IgD-negative memory B cell (primary cell): ENCODE results near the gene WDR64. TPM values are rescaled to one million over a fixed set of nuclear protein-coding genes. Genes with fewer than 3 reads are reported as not detected.

ENCODE experiments used
- H3K27ac Mint-ChIP-seq, 3 donors: one replicate each; pipeline ENCODE4 v1.8.0; 2020 to 2022; ENCODE audit warnings: mild to moderate bottlenecking in 3 of 3, mixed read lengths in 3 of 3, moderate library complexity in 1 of 3
- H3K27me3 Mint-ChIP-seq: one replicate; pipeline ENCODE4 v1.8.0; 2021; ENCODE audit warnings: mixed read lengths
- H3K36me3 Mint-ChIP-seq: one replicate; pipeline ENCODE4 v1.8.0; 2020; ENCODE audit warnings: mild to moderate bottlenecking, mixed read lengths
- H3K4me1 Mint-ChIP-seq, 3 donors: one replicate each; pipeline ENCODE4 v1.8.0; 2020 to 2022; ENCODE audit warnings: mixed read lengths in 3 of 3, mild to moderate bottlenecking in 1 of 3
- H3K4me3 Mint-ChIP-seq, 4 donors: one replicate each; pipeline ENCODE4 v1.8.0; 2020 to 2022; ENCODE audit warnings: mild to moderate bottlenecking in 4 of 4, mixed read lengths in 4 of 4, moderate library complexity in 3 of 4
- H3K9me3 Mint-ChIP-seq, 3 donors: one replicate each; pipeline ENCODE4 v1.8.0; 2020 to 2021; ENCODE audit warnings: mixed read lengths in 3 of 3, mild to moderate bottlenecking in 1 of 3
- polyA plus RNA-seq: library from polyadenylated mRNA; unstranded; fragments of 300-500 nt; fragmentation: Illumina TruSeq; gene quantifications from one replicate; pipeline ENCODE4 v1.2.3, GENCODE V29; 2021

WDR64 gene
- polyA plus RNA-seq, 1 donor from 2014 or later: 0.90 TPM

DNA sequence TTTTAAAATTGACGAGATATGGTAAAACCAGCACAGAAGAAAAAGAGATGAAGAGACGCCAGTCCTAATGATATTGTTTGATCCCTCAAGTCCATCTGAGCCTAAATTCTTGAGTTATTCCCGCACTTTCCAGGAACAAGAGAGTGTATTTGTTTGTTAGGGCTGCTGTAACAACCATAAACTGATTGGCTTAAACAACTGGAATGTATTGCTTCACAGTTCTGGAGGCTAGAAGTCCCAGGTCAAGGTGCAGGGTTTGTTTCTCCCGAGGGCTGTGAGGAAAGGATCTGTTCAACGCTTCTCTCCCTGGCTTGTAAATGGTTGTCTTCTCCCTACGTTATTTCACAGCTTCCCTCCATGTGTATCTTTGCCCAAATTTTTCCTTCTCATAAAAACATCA lies 188.1 kb downstream of the WDR64 start:
- H3K27me3 Mint-ChIP-seq: no peaks in the 10 kb centered on the region
- peaks cover 0 to 12% (median 6%) of the 10 kb centered on the region in 3 donors for H3K4me1 Mint-ChIP-seq
- H3K27ac Mint-ChIP-seq: no peak overlapping the region
- H3K36me3 Mint-ChIP-seq: peaks cover 3% of the 10 kb centered on the region
- no peak overlapping the region for H3K4me3 Mint-ChIP-seq
- no peaks in the 10 kb centered on the region for H3K9me3 Mint-ChIP-seq

DNA sequence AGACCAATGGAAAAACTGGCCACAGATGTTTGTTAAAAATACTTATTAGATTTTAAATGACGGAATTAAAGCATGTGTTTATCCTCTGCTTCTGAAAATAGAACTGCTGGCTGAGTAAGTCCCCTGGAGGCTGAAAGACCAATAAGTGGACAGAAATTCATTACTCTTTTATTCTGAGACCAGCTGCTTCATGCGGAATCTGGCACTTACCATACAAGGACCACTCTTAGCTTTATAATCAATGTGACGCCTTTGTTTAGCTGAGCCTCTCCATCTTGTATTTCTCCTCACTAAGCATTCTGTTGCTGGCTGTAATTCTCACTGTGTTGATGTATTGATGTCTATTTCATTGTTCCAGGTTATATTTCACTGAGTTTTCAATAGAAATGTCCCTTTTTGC lies 189.6 kb downstream of the WDR64 start:
- Mint-ChIP-seq H3K9me3 (no peaks in the 10 kb centered on the region), H3K4me1 (peaks cover 0 to 12% (median 6%) of the 10 kb centered on the region in 3 donors)

DNA sequence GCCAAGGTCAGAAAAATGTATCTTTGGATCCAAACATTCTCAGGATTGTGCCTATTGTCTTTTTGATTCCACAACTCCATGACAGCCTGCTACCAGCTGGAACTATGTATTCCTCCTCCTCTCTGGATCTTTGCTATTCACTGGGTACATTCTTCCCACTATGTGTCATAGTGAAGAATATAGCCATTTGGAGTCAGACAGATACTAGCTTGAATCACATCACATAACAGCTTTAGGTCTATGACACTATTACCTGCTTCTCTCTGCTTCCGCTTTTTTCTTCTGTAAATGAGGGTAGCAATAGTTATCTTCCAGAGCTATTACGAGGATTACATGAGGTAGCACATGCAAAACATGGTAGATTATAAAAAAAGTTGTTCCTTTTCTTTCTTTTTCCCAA lies 190.5 kb downstream of the WDR64 start:
- no peaks in the 10 kb centered on the region for H3K9me3 Mint-ChIP-seq

More for the DNA sequence above, 189.6 kb downstream of the WDR64 start:
- Mint-ChIP-seq H3K4me3 (no peak overlapping the region), H3K27ac (no peak overlapping the region), H3K36me3 (peaks cover 1% of the 10 kb centered on the region), H3K27me3 (no peaks in the 10 kb centered on the region)

DNA sequence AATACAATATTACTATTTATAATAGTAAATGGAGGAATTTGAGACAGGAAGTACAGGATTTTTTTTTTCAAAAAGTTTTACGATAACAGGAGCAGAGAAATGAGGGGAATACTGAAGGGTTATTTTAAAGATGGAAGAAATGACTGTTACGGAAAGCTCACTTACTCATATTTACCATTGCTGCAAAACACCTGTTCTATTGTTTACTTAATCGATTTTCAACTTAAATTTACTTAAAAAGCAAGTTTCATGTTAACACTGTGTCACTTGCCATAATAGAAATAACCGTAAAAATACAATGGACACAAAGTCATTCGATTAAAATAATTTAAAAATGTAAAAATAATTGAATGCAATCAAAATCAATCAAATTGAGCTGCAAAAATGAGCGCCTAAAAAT lies 192.5 kb downstream of the WDR64 start:
- Mint-ChIP-seq H3K27ac (no peak overlapping the region), H3K27me3 (no peaks in the 10 kb centered on the region), H3K36me3 (peaks cover 1% of the 10 kb centered on the region), H3K4me1 (peaks cover 10 to 15% (median 15%) of the 10 kb centered on the region in 3 donors), H3K4me3 (no peak overlapping the region), H3K9me3 (no peaks in the 10 kb centered on the region)

More for the DNA sequence above, 190.5 kb downstream of the WDR64 start:
- H3K4me1 Mint-ChIP-seq: peaks cover 3 to 15% (median 12%) of the 10 kb centered on the region in 3 donors
- no peak overlapping the region for H3K4me3 Mint-ChIP-seq
- no peaks in the 10 kb centered on the region for H3K27me3 Mint-ChIP-seq
- H3K36me3 Mint-ChIP-seq: peaks cover 1% of the 10 kb centered on the region
- no peak overlapping the region for H3K27ac Mint-ChIP-seq

DNA sequence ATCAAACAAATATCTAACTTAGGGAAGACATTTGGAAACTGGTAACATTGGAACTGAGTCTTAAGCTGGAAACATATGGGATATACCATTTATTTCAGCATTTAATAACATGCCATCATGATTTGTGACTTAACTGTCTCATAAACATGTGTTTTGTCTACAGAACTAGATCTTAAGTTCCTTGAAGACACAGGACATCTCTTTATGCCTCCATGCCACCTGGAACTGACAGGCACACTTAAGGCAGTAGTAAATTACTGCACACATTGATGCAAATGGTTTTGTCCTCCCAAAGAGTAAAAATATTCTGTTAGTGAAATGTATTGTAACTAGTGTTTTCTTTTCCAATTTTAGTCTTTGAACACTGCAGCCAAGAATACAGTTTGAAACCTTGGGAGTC lies 194.3 kb downstream of the WDR64 start:
- H3K27me3 Mint-ChIP-seq: no peaks in the 10 kb centered on the region
- H3K36me3 Mint-ChIP-seq: no peaks in the 10 kb centered on the region
- peaks cover 6 to 15% (median 14%) of the 10 kb centered on the region in 3 donors for H3K4me1 Mint-ChIP-seq
- H3K4me3 Mint-ChIP-seq: peak overlapping the region in 1 of 4 donors; percentile 98
- no peak overlapping the region for H3K27ac Mint-ChIP-seq
- no peaks in the 10 kb centered on the region for H3K9me3 Mint-ChIP-seq

DNA sequence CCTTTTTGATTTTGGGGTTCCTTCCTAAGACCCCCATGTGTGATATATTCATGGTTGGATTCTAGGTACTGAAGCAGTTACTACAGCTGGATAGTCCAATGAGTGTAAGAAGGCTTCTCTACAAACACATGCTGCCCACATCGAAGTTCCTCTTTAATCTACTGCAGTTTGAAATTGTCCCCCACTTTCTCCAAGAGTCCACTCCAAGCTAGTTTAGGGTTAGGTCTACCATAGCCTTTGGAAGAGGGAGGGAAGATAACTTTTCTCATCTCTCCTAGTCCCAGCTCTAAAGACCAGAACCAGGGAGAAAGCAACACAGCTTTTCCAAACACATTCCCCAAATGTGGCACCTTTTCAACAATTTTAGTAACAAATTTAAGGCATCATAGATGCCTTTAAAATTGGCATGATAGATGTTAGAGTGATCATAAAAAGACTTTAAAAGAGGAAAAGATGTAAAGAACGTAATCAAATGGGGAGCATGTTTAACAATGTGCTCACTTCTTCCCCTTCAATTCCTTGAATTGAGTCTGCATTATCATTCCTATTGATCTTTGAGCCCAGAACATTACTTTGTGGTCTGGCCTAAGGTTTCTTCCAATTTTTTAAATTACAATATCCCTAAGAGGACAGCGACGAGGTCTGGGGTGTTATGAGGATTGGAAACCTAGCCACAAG lies 194.9 kb downstream of the WDR64 start:
- Mint-ChIP-seq H3K9me3 (no peaks in the 10 kb centered on the region), H3K4me1 (peaks cover 6 to 15% (median 14%) of the 10 kb centered on the region in 3 donors), H3K36me3 (no peaks in the 10 kb centered on the region), H3K4me3 (peak overlapping the region; percentile 96 to 99 (median 98)), H3K27ac (peak overlapping the region; percentile 94 to 99 (median 96)), H3K27me3 (no peaks in the 10 kb centered on the region)

DNA sequence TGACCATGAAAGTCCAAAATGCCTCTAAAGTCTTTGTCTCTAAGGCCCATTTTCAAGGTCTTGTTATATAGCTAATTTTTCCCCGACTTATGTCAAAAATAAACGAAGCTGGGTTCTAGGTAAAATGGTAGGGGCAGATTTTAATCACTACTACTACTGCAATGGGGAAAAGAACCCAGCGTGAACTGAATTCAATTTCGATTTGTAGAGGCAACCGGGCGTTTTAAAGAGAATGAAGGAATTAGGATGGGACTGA lies 195.4 kb downstream of the WDR64 start:
- Mint-ChIP-seq H3K9me3 (no peaks in the 10 kb centered on the region), H3K27me3 (no peaks in the 10 kb centered on the region), H3K27ac (peak overlapping the region; percentile 94 to 99 (median 96)), H3K4me1 (peaks cover 6 to 15% (median 14%) of the 10 kb centered on the region in 3 donors), H3K4me3 (peak overlapping the region; percentile 96 to 99 (median 98)), H3K36me3 (no peaks in the 10 kb centered on the region)

DNA sequence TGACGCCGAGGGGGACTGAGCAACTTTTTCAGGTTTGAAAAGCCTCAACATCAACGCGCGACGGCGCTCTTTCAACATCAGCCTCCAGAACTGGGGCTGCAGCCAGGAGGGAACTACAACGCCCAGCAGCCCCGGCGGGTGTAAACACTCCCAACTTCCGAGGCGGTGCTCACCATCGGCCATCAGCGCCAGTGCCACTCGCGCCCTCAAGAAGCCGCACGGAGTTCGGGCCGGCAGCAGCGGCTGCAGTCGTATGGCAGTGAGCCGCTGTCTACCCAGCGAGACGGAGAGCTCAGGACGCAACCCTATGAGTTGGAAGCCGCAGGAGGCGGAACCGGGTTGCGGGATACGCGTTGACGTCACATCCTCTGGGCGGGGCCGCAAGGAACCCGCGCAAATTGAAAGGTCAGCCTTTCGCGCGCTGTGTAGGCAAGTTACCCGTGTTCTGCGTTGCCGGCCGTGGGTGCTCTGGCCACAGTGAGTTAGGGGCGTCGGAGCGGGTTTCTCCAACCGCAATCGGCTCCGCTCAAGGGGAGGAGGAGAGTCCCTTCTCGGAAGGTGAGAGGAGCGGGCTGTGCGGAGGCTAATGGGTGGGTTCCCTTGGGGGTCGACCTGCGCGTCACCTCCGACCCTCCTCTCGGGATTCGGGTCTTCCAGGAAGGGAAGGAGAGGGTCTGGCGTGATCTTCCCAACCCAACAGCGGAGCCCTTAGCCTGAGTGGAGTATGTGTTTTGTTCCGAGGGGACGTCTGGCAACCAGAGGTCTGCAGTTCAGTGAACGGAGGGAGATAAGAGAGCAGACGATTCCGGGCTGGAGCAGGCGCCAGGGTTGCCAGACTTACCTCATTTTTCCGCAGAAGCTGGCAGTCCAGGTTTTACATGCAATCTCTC lies 196.0 kb downstream of the WDR64 start, which contains the start of gene EXO1:
Gene EXO1 (plus strand): TSS at position 409 of the 890 bp plus-strand sequence. CDS start 2,222 bp downstream, outside the sequence.
- H3K27me3 Mint-ChIP-seq: no peaks in the 10 kb centered on the region

DNA sequence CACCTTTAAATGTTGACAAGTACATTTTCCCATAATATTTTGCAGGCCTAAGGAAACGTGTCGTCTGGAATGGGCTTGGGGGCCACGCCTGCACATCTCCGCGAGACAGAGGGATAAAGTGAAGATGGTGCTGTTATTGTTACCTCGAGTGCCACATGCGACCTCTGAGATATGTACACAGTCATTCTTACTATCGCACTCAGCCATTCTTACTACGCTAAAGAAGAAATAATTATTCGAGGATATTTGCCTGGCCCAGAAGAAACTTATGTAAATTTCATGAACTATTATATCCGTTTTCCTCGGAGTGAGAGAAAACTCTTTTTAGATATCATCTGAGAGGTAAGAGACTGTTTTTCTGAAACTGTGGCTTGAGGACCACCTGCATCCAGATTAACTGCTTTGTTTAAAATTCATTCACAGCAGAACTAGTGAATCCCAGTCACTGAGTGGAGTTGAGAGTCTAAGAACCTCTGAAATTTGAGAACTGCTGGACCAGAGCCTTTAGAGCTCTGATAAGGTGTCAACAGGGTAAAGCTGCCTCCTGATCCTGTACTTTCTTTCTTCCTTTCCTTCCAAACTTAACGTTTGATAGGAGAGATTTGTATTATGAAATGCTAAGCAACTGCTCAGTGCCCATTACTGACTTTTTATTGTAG lies 196.7 kb downstream of the WDR64 start:
- H3K9me3 Mint-ChIP-seq: no peaks in the 10 kb centered on the region
- peaks cover 6 to 15% (median 14%) of the 10 kb centered on the region in 3 donors for H3K4me1 Mint-ChIP-seq
- H3K27me3 Mint-ChIP-seq: no peaks in the 10 kb centered on the region
- H3K36me3 Mint-ChIP-seq: no peaks in the 10 kb centered on the region
- H3K27ac Mint-ChIP-seq: peak overlapping the region; percentile 39 to 96 (median 94)
- H3K4me3 Mint-ChIP-seq: peak overlapping the region; percentile 96 to 99 (median 98)

More for the DNA sequence above, 196.0 kb downstream of the WDR64 start, which contains the start of gene EXO1:
- H3K9me3 Mint-ChIP-seq: no peaks in the 10 kb centered on the region
- peak within 1 kb of the TSS; percentile 96 to 99 (median 98) for H3K4me3 Mint-ChIP-seq
- H3K27ac Mint-ChIP-seq: peak within 1 kb of the TSS; percentile 94 to 99 (median 96)
- H3K36me3 Mint-ChIP-seq: no peaks in the 10 kb centered on the region
- H3K4me1 Mint-ChIP-seq: peaks cover 6 to 15% (median 14%) of the 10 kb centered on the region in 3 donors

DNA sequence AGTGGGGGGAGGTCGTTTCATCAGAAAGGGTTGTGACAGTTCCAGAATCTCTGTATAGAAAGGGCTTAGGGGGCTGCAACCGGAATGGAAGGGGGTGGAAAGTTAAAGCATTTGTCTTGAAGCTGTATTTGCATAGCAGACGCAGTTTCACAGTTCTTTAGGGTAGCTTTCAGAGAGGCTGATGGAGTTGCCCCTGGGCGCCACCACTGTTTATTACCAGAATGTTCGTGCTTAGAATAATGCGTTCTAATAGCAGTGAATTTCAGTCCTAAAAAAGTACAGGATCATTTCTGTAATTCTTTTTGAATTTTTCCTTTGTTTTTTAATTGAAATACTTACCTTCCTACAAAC lies 197.2 kb downstream of the WDR64 start:
- H3K9me3 Mint-ChIP-seq: no peaks in the 10 kb centered on the region
- H3K4me3 Mint-ChIP-seq: peak overlapping the region in 3 of 4 donors; percentile 96 to 99 (median 98)
- no peaks in the 10 kb centered on the region for H3K36me3 Mint-ChIP-seq
- H3K4me1 Mint-ChIP-seq: peaks cover 6 to 15% (median 14%) of the 10 kb centered on the region in 3 donors
- no peaks in the 10 kb centered on the region for H3K27me3 Mint-ChIP-seq
- peak overlapping the region in 1 of 3 donors; percentile 96 for H3K27ac Mint-ChIP-seq

Other genes with a start within 250 kb of the WDR64 start
- 47.1 TPM for gene FH, start 132.5 kb upstream of the WDR64 start, polyA plus RNA-seq
- gene KMO, start 119.9 kb upstream of the WDR64 start, polyA plus RNA-seq: 10.9 TPM
- 5.3 TPM for gene CHML, start 11.9 kb upstream of the WDR64 start, polyA plus RNA-seq
- gene OPN3, start 11.9 kb upstream of the WDR64 start, polyA plus RNA-seq: 76.7 TPM
- 0.29 TPM for gene EXO1, start 195.9 kb downstream of the WDR64 start, polyA plus RNA-seq